Loucy (cell line): Measurements from ENCODE around the gene RSRC1.

ENCODE experiments used
- H2AFZ ChIP-seq: fragments of 200-600 bp; sonication (generic); 2 replicates; pipeline ENCODE4 v1.6.0; 2016; ENCODE audit warnings: antibody characterized with exemption, mild to moderate bottlenecking, low read length, moderate library complexity
- H3F3A ChIP-seq: fragments of 200-600 bp; 2 replicates; pipeline ENCODE4 v1.6.0; 2016; ENCODE audit warnings: antibody characterized with exemption, low read depth, mild to moderate bottlenecking
- H3K27me3 ChIP-seq: fragments of 200-600 bp; sonication (generic); 2 replicates; pipeline ENCODE4 v1.6.1; 2014; ENCODE audit warnings: low read length, mild to moderate bottlenecking; ENCODE audit not compliant: insufficient read depth, poor library complexity, severe bottlenecking
- H3K36me3 ChIP-seq: fragments of 200-600 bp; sonication (generic); 2 replicates; pipeline ENCODE4 v1.6.1; 2016; ENCODE audit warnings: low read length; ENCODE audit not compliant: insufficient read depth
- H3K4me1 ChIP-seq: fragments of 200-600 bp; sonication (generic); 2 replicates; pipeline ENCODE4 v1.5.1; 2014; ENCODE audit warnings: low read length, mild to moderate bottlenecking; ENCODE audit not compliant: insufficient read depth, poor library complexity, severe bottlenecking
- H3K4me2 ChIP-seq: fragments of 200-600 bp; sonication (generic); 2 replicates; pipeline ENCODE4 v1.6.0; 2014; ENCODE audit warnings: antibody characterized with exemption, low read length, low read depth, mild to moderate bottlenecking; ENCODE audit not compliant: poor library complexity, severe bottlenecking
- H3K4me3 ChIP-seq: fragments of 200-600 bp; sonication (generic); 2 replicates; pipeline ENCODE4 v1.5.1; 2014; ENCODE audit warnings: low read length, mild to moderate bottlenecking, mixed read lengths; ENCODE audit not compliant: poor library complexity, severe bottlenecking
- H3K79me2 ChIP-seq: fragments of 200-600 bp; sonication (generic); 2 replicates; pipeline ENCODE4 v1.6.1; 2014; ENCODE audit warnings: low read length; ENCODE audit not compliant: insufficient read depth
- H3K9ac ChIP-seq: fragments of 200-600 bp; sonication (generic); 2 replicates; pipeline ENCODE4 v1.6.0; 2014; ENCODE audit warnings: mild to moderate bottlenecking, low read depth, low read length, moderate library complexity; ENCODE audit not compliant: poor library complexity, severe bottlenecking
- H3K9me2 ChIP-seq: fragments of 200-600 bp; sonication (generic); replicated peaks from 2 replicates; pipeline ENCODE4 v1.6.1; 2016; ENCODE audit warnings: low read depth, low read length, mixed read lengths
- H3K9me3 ChIP-seq: fragments of 200-600 bp; sonication (generic); 2 replicates; pipeline ENCODE4 v1.6.1; 2014; ENCODE audit warnings: mild to moderate bottlenecking, antibody characterized with exemption, low read length, low read depth; ENCODE audit not compliant: insufficient read depth
- H4K20me1 ChIP-seq: fragments of 200-600 bp; sonication (generic); 2 replicates; pipeline ENCODE4 v1.6.0; 2014; ENCODE audit warnings: antibody characterized with exemption, low read length, mild to moderate bottlenecking; ENCODE audit not compliant: insufficient read depth, poor library complexity, severe bottlenecking
- EZH2phosphoT487 ChIP-seq: fragments of 200-600 bp; IDR thresholded peaks from 2 replicates; pipeline ENCODE4 v1.6.1; 2018; ENCODE audit warnings: antibody characterized with exemption, mild to moderate bottlenecking, moderate library complexity, borderline replicate concordance
- TF ChIP-seq, protein P1 (sequence below): fragments of 200-600 bp; sonication (generic); conservative IDR thresholded peaks from 2 replicates; pipeline ENCODE4 v1.5.1; 2014; ENCODE audit warnings: mild to moderate bottlenecking, antibody characterized with exemption, low read length

The RSRC1 gene

GRCh38 chr3:158430448-158430847 lies 320.6 kb downstream of the RSRC1 start:
- Histone ChIP-seq H3K79me2 (no peaks in the 10 kb centered on the region), H3K9me3 (no peaks in the 10 kb centered on the region), H3K9ac (no peak overlapping the region), H3K9me2 (no peaks in the 10 kb centered on the region), H4K20me1 (no peaks in the 10 kb centered on the region), H3F3A (no peaks in the 10 kb centered on the region), H3K4me2 (no peak overlapping the region), H3K36me3 (no peaks in the 10 kb centered on the region), H3K27me3 (no peaks in the 10 kb centered on the region), H2AFZ (no peak overlapping the region), H3K4me3 (no peak overlapping the region), H3K4me1 (no peaks in the 10 kb centered on the region)
- TF ChIP-seq EZH2phosphoT487: no peak
- TF ChIP-seq, protein P1, sequence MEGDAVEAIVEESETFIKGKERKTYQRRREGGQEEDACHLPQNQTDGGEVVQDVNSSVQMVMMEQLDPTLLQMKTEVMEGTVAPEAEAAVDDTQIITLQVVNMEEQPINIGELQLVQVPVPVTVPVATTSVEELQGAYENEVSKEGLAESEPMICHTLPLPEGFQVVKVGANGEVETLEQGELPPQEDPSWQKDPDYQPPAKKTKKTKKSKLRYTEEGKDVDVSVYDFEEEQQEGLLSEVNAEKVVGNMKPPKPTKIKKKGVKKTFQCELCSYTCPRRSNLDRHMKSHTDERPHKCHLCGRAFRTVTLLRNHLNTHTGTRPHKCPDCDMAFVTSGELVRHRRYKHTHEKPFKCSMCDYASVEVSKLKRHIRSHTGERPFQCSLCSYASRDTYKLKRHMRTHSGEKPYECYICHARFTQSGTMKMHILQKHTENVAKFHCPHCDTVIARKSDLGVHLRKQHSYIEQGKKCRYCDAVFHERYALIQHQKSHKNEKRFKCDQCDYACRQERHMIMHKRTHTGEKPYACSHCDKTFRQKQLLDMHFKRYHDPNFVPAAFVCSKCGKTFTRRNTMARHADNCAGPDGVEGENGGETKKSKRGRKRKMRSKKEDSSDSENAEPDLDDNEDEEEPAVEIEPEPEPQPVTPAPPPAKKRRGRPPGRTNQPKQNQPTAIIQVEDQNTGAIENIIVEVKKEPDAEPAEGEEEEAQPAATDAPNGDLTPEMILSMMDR: no peak

- no peaks in the 10 kb centered on the region for H3K79me2 ChIP-seq
- no peaks in the 10 kb centered on the region for H3K9me3 ChIP-seq
- H3K9ac ChIP-seq: no peak overlapping the region
- H3F3A ChIP-seq: no peaks in the 10 kb centered on the region
- H4K20me1 ChIP-seq: no peaks in the 10 kb centered on the region
- no peak overlapping the region for H2AFZ ChIP-seq
- H3K36me3 ChIP-seq: no peaks in the 10 kb centered on the region
- TF ChIP-seq, protein P1: no peak
- TF ChIP-seq EZH2phosphoT487: no peak
- H3K9me2 ChIP-seq: no peaks in the 10 kb centered on the region
- H3K4me2 ChIP-seq: no peak overlapping the region
- H3K4me1 ChIP-seq: no peaks in the 10 kb centered on the region
- no peaks in the 10 kb centered on the region for H3K27me3 ChIP-seq
- no peak overlapping the region for H3K4me3 ChIP-seq
Observed at GRCh38 chr3:158430968-158431367, 321.1 kb downstream of the RSRC1 start.

DNA sequence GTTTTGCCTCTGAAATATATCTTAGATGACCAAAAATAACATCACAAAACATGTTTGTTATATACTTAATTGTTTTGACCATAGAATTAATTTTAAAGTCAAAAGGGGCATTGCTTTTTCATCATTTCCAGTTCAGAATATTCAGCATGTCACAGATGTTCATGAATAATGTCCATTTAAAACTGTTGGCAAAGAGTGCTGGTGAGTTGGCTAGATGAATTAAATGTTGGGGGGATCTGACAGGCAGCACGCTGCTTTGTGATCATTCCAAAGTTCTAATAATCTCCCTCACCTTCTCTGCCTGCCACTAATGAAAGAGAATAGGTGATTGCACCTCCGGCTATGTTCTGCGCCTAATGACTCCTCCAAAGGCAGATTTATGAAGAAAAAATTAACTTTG lies 321.9 kb downstream of the RSRC1 start:
- no peaks in the 10 kb centered on the region for H3K9me3 ChIP-seq
- H3K4me1 ChIP-seq: no peaks in the 10 kb centered on the region
- no peak overlapping the region for H3K4me3 ChIP-seq
- H3K4me2 ChIP-seq: no peak overlapping the region
- H3K36me3 ChIP-seq: no peaks in the 10 kb centered on the region
- H3K27me3 ChIP-seq: no peaks in the 10 kb centered on the region
- no peak overlapping the region for H2AFZ ChIP-seq
- no peak overlapping the region for H3K9ac ChIP-seq
- H3K79me2 ChIP-seq: no peaks in the 10 kb centered on the region
- TF ChIP-seq EZH2phosphoT487: no peak
- TF ChIP-seq, protein P1: no peak
- H4K20me1 ChIP-seq: no peaks in the 10 kb centered on the region
- no peaks in the 10 kb centered on the region for H3F3A ChIP-seq
- no peaks in the 10 kb centered on the region for H3K9me2 ChIP-seq
